Urinary bladder (tissue), 4 donors: ENCODE results near the gene PRDM16. TPM values are rescaled to one million over a fixed set of nuclear protein-coding genes. Genes with fewer than 3 reads are reported as not detected.

Experiments used
- DNase-seq: peaks from one replicate; pipeline ENCODE4 v3.0.0-alpha.2; 2015; ENCODE audit errors: extremely low spot score
- H3K27ac ChIP-seq: one replicate; pipeline ENCODE4 v1.5.1; 2013; ENCODE audit warnings: low read depth, mild to moderate bottlenecking, moderate library complexity
- H3K36me3 ChIP-seq: one replicate; pipeline ENCODE4 v1.6.1; 2013; ENCODE audit warnings: mild to moderate bottlenecking, moderate library complexity; ENCODE audit not compliant: insufficient read depth
- H3K4me1 ChIP-seq: one replicate; pipeline ENCODE4 v1.6.1; 2013; ENCODE audit warnings: mild to moderate bottlenecking, moderate library complexity; ENCODE audit not compliant: insufficient read depth
- H3K4me3 ChIP-seq: one replicate; pipeline ENCODE4 v1.5.1; 2013; ENCODE audit warnings: low read depth, low read length
- WGBS: extraction: QIAGEN DNeasy Blood & Tissue Kit; methylation state at CpG from one replicate; pipeline ENCODE4 v1.1.7; 2013; 5-methylcytosine and 5-hydroxymethylcytosine counted together
- polyA plus RNA-seq: library from polyadenylated mRNA; stranded (reverse); fragments of 200-250 nt; gene quantifications from one replicate; pipeline ENCODE4 v1.2.3, GENCODE V29; 2013
- total RNA-seq: library from RNA; depleted of rRNA; stranded (reverse); fragments of >200 nt; gene quantifications from one replicate; pipeline ENCODE4 v1.2.3, GENCODE V29; 2014
- donor health status: healthy with polysubstance abuse.
- donor health status: healthy.

PRDM16 gene
- total and polyA plus RNA-seq, 2 donors = 2.8 to 3.7 TPM

GRCh38 chr1:3028531-3029282 lies 40.3 kb upstream of the PRDM16 start:
- Histone ChIP-seq H3K27ac (no peak overlapping the region), H3K4me3 (no peak overlapping the region), H3K4me1 (no peaks in the 10 kb centered on the region), H3K36me3 (no peaks in the 10 kb centered on the region)
- 15% methylated on average over 32 of the region's 32 CpGs for WGBS
- no peak for DNase-seq

- 71% methylated on average over 11 of the region's 11 CpGs for WGBS
- no peaks in the 10 kb centered on the region for H3K36me3 ChIP-seq
- no peak overlapping the region for H3K4me3 ChIP-seq
- no peak overlapping the region for H3K27ac ChIP-seq
- no peaks in the 10 kb centered on the region for H3K4me1 ChIP-seq
- DNase-seq = no peak
These were observed 39.5 kb upstream of the PRDM16 start for GRCh38 chr1:3029481-3029961.

GRCh38 chr1:3029991-3030662 lies 38.9 kb upstream of the PRDM16 start:
- Histone ChIP-seq H3K27ac (no peak overlapping the region), H3K36me3 (no peaks in the 10 kb centered on the region), H3K4me3 (no peak overlapping the region), H3K4me1 (no peaks in the 10 kb centered on the region)
- DNase-seq = no peak
- 73% methylated on average over 32 of the region's 32 CpGs for WGBS

GRCh38 chr1:3030663-3031381 lies 38.2 kb upstream of the PRDM16 start:
- Histone ChIP-seq H3K4me1 (no peaks in the 10 kb centered on the region), H3K4me3 (no peak overlapping the region), H3K27ac (no peak overlapping the region), H3K36me3 (no peaks in the 10 kb centered on the region)
- 67% methylated on average over 22 of the region's 22 CpGs for WGBS
- DNase-seq = no peak

- no peaks in the 10 kb centered on the region for H3K36me3 ChIP-seq
- H3K4me1 ChIP-seq = no peaks in the 10 kb centered on the region
- no peak overlapping the region for H3K4me3 ChIP-seq
- DNase-seq = no peak
- 54% methylated on average over 35 of the region's 35 CpGs for WGBS
- no peak overlapping the region for H3K27ac ChIP-seq
These were observed 37.4 kb upstream of the PRDM16 start for GRCh38 chr1:3031401-3032221.

- Histone ChIP-seq H3K4me3 (no peak overlapping the region), H3K4me1 (no peaks in the 10 kb centered on the region), H3K27ac (no peak overlapping the region), H3K36me3 (no peaks in the 10 kb centered on the region)
- DNase-seq = no peak
- 74% methylated on average over 21 of the region's 21 CpGs for WGBS
These were observed 36.5 kb upstream of the PRDM16 start for GRCh38 chr1:3032371-3033039.

- WGBS = 80% methylated on average over 25 of the region's 25 CpGs
- no peak overlapping the region for H3K27ac ChIP-seq
- no peaks in the 10 kb centered on the region for H3K4me1 ChIP-seq
- H3K4me3 ChIP-seq = no peak overlapping the region
- H3K36me3 ChIP-seq = no peaks in the 10 kb centered on the region
- DNase-seq = no peak
These were observed 35.8 kb upstream of the PRDM16 start for GRCh38 chr1:3033040-3033789.

GRCh38 chr1:3033790-3034090 lies 35.3 kb upstream of the PRDM16 start:
- WGBS = 62% methylated on average over 4 of the region's 4 CpGs

GRCh38 chr1:3034162-3034561 lies 34.8 kb upstream of the PRDM16 start:
- no peak overlapping the region for H3K4me3 ChIP-seq
- no peaks in the 10 kb centered on the region for H3K4me1 ChIP-seq
- DNase-seq = no peak
- no peak overlapping the region for H3K27ac ChIP-seq
- H3K36me3 ChIP-seq = no peaks in the 10 kb centered on the region
- 84% methylated on average over 7 of the region's 7 CpGs for WGBS

More at GRCh38 chr1:3033790-3034090, 35.3 kb upstream of the PRDM16 start:
- Histone ChIP-seq H3K27ac (no peak overlapping the region), H3K36me3 (no peaks in the 10 kb centered on the region), H3K4me3 (no peak overlapping the region), H3K4me1 (no peaks in the 10 kb centered on the region)
- no peak for DNase-seq

- Histone ChIP-seq H3K27ac (no peak overlapping the region), H3K36me3 (no peaks in the 10 kb centered on the region), H3K4me1 (no peaks in the 10 kb centered on the region), H3K4me3 (no peak overlapping the region)
- 76% methylated on average over 14 of the region's 14 CpGs for WGBS
- no peak for DNase-seq
These were observed 34.1 kb upstream of the PRDM16 start for GRCh38 chr1:3034728-3035562.

- no peak for DNase-seq
- Histone ChIP-seq H3K36me3 (no peaks in the 10 kb centered on the region), H3K27ac (no peak overlapping the region), H3K4me1 (no peaks in the 10 kb centered on the region), H3K4me3 (no peak overlapping the region)
- WGBS = 65% methylated on average over 19 of the region's 19 CpGs
These were observed 33.2 kb upstream of the PRDM16 start for GRCh38 chr1:3035563-3036446.
